Karpas-422 (cell line): Measurements from ENCODE around the gene NTF4. TPM values are rescaled to one million over a fixed set of nuclear protein-coding genes. Genes with fewer than 3 reads are reported as not detected.
A peak's percentile ranks its signal among the peaks of the same experiment; 100 is the strongest.
"Not testable (repeated sequence)": the region's sequence is repeated elsewhere in the genome, so short reads cannot be mapped to it uniquely, and the experiment has no call there.

Experiments used
- DNase-seq: peaks from one replicate; pipeline ENCODE4 v3.0.0-alpha.2; 2015
- H2AFZ ChIP-seq: fragments of 200-600 bp; sonication (generic); 2 replicates; pipeline ENCODE4 v1.6.1; 2014; ENCODE audit warnings: antibody characterized with exemption, low read length, mixed read lengths
- H3K27ac ChIP-seq: fragments of 200-600 bp; sonication (generic); 2 replicates; pipeline ENCODE4 v1.5.1; 2014; ENCODE audit warnings: mild to moderate bottlenecking, low read length, moderate library complexity
- H3K27me3 ChIP-seq: fragments of 200-600 bp; sonication (generic); 2 replicates; pipeline ENCODE4 v1.6.1; 2014; ENCODE audit warnings: low read length, mixed read lengths
- H3K36me3 ChIP-seq: fragments of 200-600 bp; sonication (generic); 2 replicates; pipeline ENCODE4 v1.6.1; 2014; ENCODE audit warnings: low read length, mixed read lengths; ENCODE audit not compliant: insufficient read depth
- H3K4me1 ChIP-seq: fragments of 200-600 bp; sonication (generic); 2 replicates; pipeline ENCODE4 v1.6.1; 2014; ENCODE audit warnings: mild to moderate bottlenecking, low read length, mixed read lengths
- H3K4me2 ChIP-seq: fragments of 200-600 bp; sonication (generic); 2 replicates; pipeline ENCODE4 v1.6.1; 2014; ENCODE audit warnings: low read length, low read depth, mild to moderate bottlenecking; ENCODE audit not compliant: poor library complexity, severe bottlenecking
- H3K4me3 ChIP-seq: fragments of 200-600 bp; sonication (generic); 2 replicates; pipeline ENCODE4 v1.5.1; 2014; ENCODE audit warnings: mild to moderate bottlenecking, antibody characterized with exemption, low read length, mixed read lengths
- H3K79me2 ChIP-seq: fragments of 200-600 bp; sonication (generic); 2 replicates; pipeline ENCODE4 v1.6.1; 2014; ENCODE audit warnings: mild to moderate bottlenecking, low read length, mixed read lengths
- H3K9ac ChIP-seq: fragments of 200-600 bp; sonication (generic); 2 replicates; pipeline ENCODE4 v1.6.0; 2014; ENCODE audit warnings: low read length
- H3K9me2 ChIP-seq: fragments of 200-600 bp; sonication (generic), shearing (Covaris generic); replicated peaks from 2 replicates; pipeline ENCODE4 v1.6.0; 2014; ENCODE audit warnings: mild to moderate bottlenecking, low read length, moderate library complexity; ENCODE audit not compliant: insufficient read depth
- H3K9me3 ChIP-seq: fragments of 300-700, 200-600 bp; sonication (generic); 2 replicates; pipeline ENCODE4 v1.6.1; 2014; ENCODE audit warnings: low read length, mixed read lengths
- H4K20me1 ChIP-seq: fragments of 200-600 bp; sonication (generic); 2 replicates; pipeline ENCODE4 v1.6.1; 2014; ENCODE audit warnings: mild to moderate bottlenecking, antibody characterized with exemption, low read length, low read depth; ENCODE audit not compliant: insufficient read depth
- total RNA-seq: library from RNA; depleted of rRNA; stranded (reverse); fragments of >200 nt; shearing (Covaris generic); gene quantifications from 2 replicates; pipeline ENCODE4 v1.2.3, GENCODE V29; 2014; ENCODE audit warnings: low replicate concordance

NTF4 gene
- total RNA-seq, 1 experiment from 2014 or later, result not detected

DNA sequence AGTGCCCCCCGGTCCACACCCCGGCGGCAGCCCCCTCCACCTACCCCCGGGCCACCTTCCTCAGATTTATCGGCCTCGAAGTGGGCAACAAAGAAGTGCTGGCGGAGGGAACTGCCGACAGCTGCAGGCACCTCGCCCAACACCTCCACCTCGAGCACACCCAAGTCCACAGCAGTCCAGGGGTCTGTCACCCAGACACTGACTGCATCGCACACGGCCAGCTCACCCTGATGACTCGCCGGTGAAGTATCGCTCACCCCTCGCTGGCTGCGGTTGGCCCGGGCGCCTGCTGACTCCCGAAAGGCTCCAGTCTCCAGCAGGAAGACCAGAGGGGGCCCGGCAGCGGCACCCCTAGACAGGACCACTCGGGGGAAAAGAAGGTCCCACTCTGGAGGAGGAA is 39.0 kb downstream of the NTF4 start:
- not testable (repeated sequence) for H3K27ac ChIP-seq, H3K4me3 ChIP-seq, H3K27me3 ChIP-seq, H3K9me3 ChIP-seq, DNase-seq, H3K4me1 ChIP-seq, H3K36me3 ChIP-seq, H2AFZ ChIP-seq, H3K9me2 ChIP-seq, H3K79me2 ChIP-seq, H3K9ac ChIP-seq, H3K4me2 ChIP-seq
- H4K20me1 ChIP-seq, result peaks cover 11% of the 10 kb centered on the region; the same call in 1 of the 2 replicates

GRCh38 chr19:49025088-49025487 is 39.5 kb downstream of the NTF4 start:
- not testable (repeated sequence) for H2AFZ ChIP-seq, H3K9me2 ChIP-seq, H3K27ac ChIP-seq, DNase-seq, H3K36me3 ChIP-seq, H3K9ac ChIP-seq, H3K4me3 ChIP-seq, H3K27me3 ChIP-seq, H3K9me3 ChIP-seq, H3K79me2 ChIP-seq, H3K4me2 ChIP-seq
- H3K4me1 ChIP-seq, result peaks cover 12% of the 10 kb centered on the region
- H4K20me1 ChIP-seq, result peaks cover 16% of the 10 kb centered on the region; the same call in 1 of the 2 replicates

DNA sequence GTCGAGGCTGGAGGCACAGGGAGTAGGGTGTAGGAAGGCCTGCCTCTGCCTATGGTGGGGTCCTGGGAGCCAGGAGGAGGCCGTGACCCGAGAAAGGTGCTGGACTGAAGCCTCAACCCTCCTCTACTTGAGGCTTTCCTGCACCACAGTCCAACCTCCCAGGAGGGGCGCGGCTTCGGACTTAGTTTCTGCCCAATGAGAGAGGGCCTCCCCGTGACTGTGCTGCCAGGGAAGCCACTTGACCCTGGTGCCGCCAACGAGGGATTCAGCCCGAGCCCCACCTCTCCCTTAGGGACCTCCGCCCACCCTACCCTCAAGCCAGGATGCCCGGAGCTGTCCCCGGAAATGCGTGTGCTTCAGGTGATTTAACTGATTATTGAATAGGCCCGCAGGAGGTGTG is 40.4 kb downstream of the NTF4 start, which contains the start of gene CGB3:
TSS of gene CGB3 (minus strand) at position 101 of the 400 bp plus-strand sequence. CDS start 362 bp downstream, outside the sequence.
- not testable (repeated sequence) for H3K4me3 ChIP-seq, H3K9ac ChIP-seq, H3K27ac ChIP-seq, DNase-seq, H3K79me2 ChIP-seq, H3K36me3 ChIP-seq, H2AFZ ChIP-seq, H3K9me3 ChIP-seq, H3K9me2 ChIP-seq, H3K4me2 ChIP-seq, H3K27me3 ChIP-seq
- H3K4me1 ChIP-seq, result peaks cover 12% of the 10 kb centered on the region
- peaks cover 22% of the 10 kb centered on the region; the same call in 1 of the 2 replicates for H4K20me1 ChIP-seq

DNA sequence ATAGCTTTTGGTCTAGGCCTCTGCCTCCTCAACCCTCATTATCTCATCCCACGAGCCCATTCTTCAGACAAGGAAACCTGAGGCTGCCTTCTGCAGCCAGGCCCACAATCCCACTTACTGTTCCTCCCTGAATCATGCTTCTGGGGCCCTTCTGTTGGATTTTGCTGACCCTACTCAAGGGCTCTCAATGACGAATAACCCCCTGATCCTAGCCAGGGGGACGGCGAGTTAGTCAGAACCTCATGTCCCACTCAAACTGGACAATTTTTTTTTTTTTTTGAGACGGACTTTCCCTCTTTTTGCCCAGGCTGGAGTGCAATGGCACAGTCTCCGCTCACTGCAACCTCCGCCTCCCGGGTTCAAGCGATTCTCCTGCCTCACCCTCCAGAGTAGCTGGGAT is 42.5 kb downstream of the NTF4 start:
- Histone ChIP-seq H3K9ac (no peak overlapping the region), H3K79me2 (no peaks in the 10 kb centered on the region), H3K4me1 (peaks cover 16% of the 10 kb centered on the region), H3K9me3 (no peaks in the 10 kb centered on the region), H3K36me3 (no peaks in the 10 kb centered on the region), H3K4me3 (no peak overlapping the region), H4K20me1 (peaks cover 22% of the 10 kb centered on the region; the same call in 1 of the 2 replicates), H2AFZ (no peak overlapping the region), H3K9me2 (no peaks in the 10 kb centered on the region), H3K27ac (no peak overlapping the region), H3K27me3 (no peaks in the 10 kb centered on the region), H3K4me2 (no peak overlapping the region)
- DNase-seq, result peak; percentile 49

- peak; percentile 78 for DNase-seq
- H4K20me1 ChIP-seq, result peaks cover 22% of the 10 kb centered on the region; the same call in 1 of the 2 replicates
- H3K27me3 ChIP-seq, result no peaks in the 10 kb centered on the region
- H3K36me3 ChIP-seq, result no peaks in the 10 kb centered on the region
- peaks cover 16% of the 10 kb centered on the region for H3K4me1 ChIP-seq
- no peak overlapping the region for H3K4me3 ChIP-seq
- H3K4me2 ChIP-seq, result peak overlapping the region; percentile 8
- no peaks in the 10 kb centered on the region for H3K79me2 ChIP-seq
- no peak overlapping the region for H3K9ac ChIP-seq
- no peak overlapping the region for H2AFZ ChIP-seq
- no peaks in the 10 kb centered on the region for H3K9me3 ChIP-seq
- H3K9me2 ChIP-seq, result no peaks in the 10 kb centered on the region
- H3K27ac ChIP-seq, result no peak overlapping the region
Observed at GRCh38 chr19:49020931-49021895, 43.4 kb downstream of the NTF4 start.

- Histone ChIP-seq H3K4me1 (peaks cover 16% of the 10 kb centered on the region), H3K36me3 (no peaks in the 10 kb centered on the region), H3K9me2 (no peaks in the 10 kb centered on the region), H3K79me2 (no peaks in the 10 kb centered on the region), H3K27me3 (no peaks in the 10 kb centered on the region), H3K27ac (no peak overlapping the region), H2AFZ (no peak overlapping the region), H3K4me2 (no peak overlapping the region), H3K4me3 (no peak overlapping the region), H4K20me1 (peaks cover 22% of the 10 kb centered on the region; the same call in 1 of the 2 replicates), H3K9ac (no peak overlapping the region), H3K9me3 (no peaks in the 10 kb centered on the region)
- peak; percentile 64 for DNase-seq
Observed at GRCh38 chr19:49020342-49020741, 44.3 kb downstream of the NTF4 start.

DNA sequence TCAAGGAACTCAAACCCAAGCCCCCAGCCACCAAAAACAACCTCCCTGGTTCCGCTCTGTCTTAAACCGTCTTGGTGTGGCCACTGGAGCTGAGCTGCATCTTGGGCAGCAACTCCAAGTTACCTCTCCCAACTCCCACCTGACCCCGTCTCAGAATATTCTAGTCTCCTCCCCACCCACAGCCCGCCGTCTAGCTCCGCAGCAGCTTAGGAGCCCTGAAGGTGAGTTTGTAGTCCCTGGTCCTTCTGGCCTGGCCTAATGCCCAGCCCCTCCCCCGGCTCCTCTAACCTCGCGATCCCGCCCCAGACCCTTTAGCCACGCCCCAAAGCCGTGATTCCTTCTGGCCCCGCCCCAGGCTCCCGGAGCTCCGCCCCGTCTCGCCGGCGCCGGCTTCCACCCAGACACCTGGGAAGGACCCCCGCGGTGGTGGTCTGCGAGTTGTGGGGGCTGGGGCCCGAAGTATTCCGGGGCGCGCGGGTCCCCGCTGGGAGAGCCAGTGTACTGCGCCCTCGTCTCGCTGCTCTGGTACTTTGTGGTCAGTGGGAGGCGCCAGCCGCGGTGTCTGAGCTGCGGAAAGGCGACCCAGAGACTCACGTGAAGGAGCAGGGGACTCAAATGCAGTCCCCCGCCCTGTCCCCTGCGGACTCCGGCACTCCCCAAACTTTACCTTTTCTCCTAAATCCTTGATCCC is 45.2 kb downstream of the NTF4 start:
- no peak overlapping the region for H3K4me2 ChIP-seq
- H3K79me2 ChIP-seq, result no peaks in the 10 kb centered on the region
- H3K9me3 ChIP-seq, result no peaks in the 10 kb centered on the region
- DNase-seq, result peak; percentile 75
- no peaks in the 10 kb centered on the region for H3K27me3 ChIP-seq
- no peak overlapping the region for H3K9ac ChIP-seq
- no peaks in the 10 kb centered on the region for H3K36me3 ChIP-seq
- no peaks in the 10 kb centered on the region for H3K9me2 ChIP-seq
- H3K4me1 ChIP-seq, result peaks cover 16% of the 10 kb centered on the region
- H2AFZ ChIP-seq, result no peak overlapping the region
- peaks cover 23% of the 10 kb centered on the region; the same call in 1 of the 2 replicates for H4K20me1 ChIP-seq
- H3K4me3 ChIP-seq, result no peak overlapping the region
- H3K27ac ChIP-seq, result no peak overlapping the region
